GM10248 (cell line): ENCODE results near the gene MICALL1.

ENCODE experiments used
- CTCF ChIA-PET: fragments of 300-600 bp; sonication (Branson Sonifier 250); formaldehyde crosslinking; extraction: SDS; loops from one replicate; lab custom pipeline; 2021; ENCODE audit warnings: antibody characterized with exemption; lab: Yijun Ruan, JAX
- POLR2A ChIA-PET: fragments of 350-650 bp; sonication (Branson Sonifier 250); formaldehyde crosslinking; extraction: SDS; loops from one replicate; lab custom pipeline; 2020; ENCODE audit warnings: antibody characterized with exemption; lab: Yijun Ruan, JAX
- DNase-seq: peaks from one replicate; pipeline ENCODE4 v3.0.0; 2012; ENCODE audit errors: extremely low spot score
- CTCF ChIP-seq: IDR thresholded peaks from 2 replicates; pipeline ENCODE4 v1.5.1; 2012; ENCODE audit warnings: mild to moderate bottlenecking, low read depth; ENCODE audit errors: extremely low read depth, missing control alignments, control extremely low read depth

Gene MICALL1

GRCh38 chr22:37926358-37926757 is 20.3 kb downstream of the MICALL1 start:
- DNase-seq: no peak
- no peak for TF ChIP-seq CTCF
- ChIA-PET POLR2A (no interaction called here), CTCF (interaction anchor here (0.9 to 1.6 kb wide), 4 partner anchors 12 to 320 kb away, joined by 3 to 4 read pairs (median 4); no protein-coding TSS in a partner anchor)

- ChIA-PET CTCF (interaction anchor here (1.0 to 1.6 kb wide), 3 partner anchors 11 to 38 kb away, joined by 4 read pairs; partner anchors contain the start of gene MICALL1), POLR2A (no interaction called here)
- no peak for TF ChIP-seq CTCF
- DNase-seq: no peak
These were observed 20.9 kb downstream of the MICALL1 start for GRCh38 chr22:37926771-37927636.

- DNase-seq: no peak
- CTCF ChIA-PET: interaction anchor here (1.2 to 1.6 kb wide), 2 partner anchors 22 to 38 kb away, joined by 4 read pairs; partner anchors contain the start of gene MICALL1
- POLR2A ChIA-PET: no interaction called here
- no peak for TF ChIP-seq CTCF
These were observed 21.5 kb downstream of the MICALL1 start for GRCh38 chr22:37927637-37927936.

GRCh38 chr22:37929390-37929789 is 23.3 kb downstream of the MICALL1 start:
- POLR2A ChIA-PET: no interaction called here
- DNase-seq: no peak
- CTCF ChIA-PET: interaction anchor here (5.0 kb wide), 1 partner anchor 111 kb away, joined by 36 read pairs; no protein-coding TSS in a partner anchor
- no peak for TF ChIP-seq CTCF

GRCh38 chr22:37930270-37930951 is 24.3 kb downstream of the MICALL1 start:
- POLR2A ChIA-PET: interaction anchor here (1.6 kb wide), 1 partner anchor 12 kb away, joined by 3 read pairs; no protein-coding TSS in a partner anchor
- no peak for DNase-seq
- TF ChIP-seq CTCF: peak; percentile 26
- CTCF ChIA-PET: interaction anchor here (1.5 to 5.0 kb wide), 5 partner anchors 25 to 298 kb away, joined by 4 to 36 read pairs (median 5); partner anchors contain the start of genes ANKRD54 and MICALL1

GRCh38 chr22:37930952-37931440 is 24.9 kb downstream of the MICALL1 start:
- CTCF ChIA-PET: interaction anchor here (1.0 to 5.0 kb wide), 6 partner anchors 25 to 298 kb away, joined by 3 to 36 read pairs (median 4); partner anchors contain the start of genes ANKRD54 and MICALL1
- no peak for DNase-seq
- no peak for TF ChIP-seq CTCF
- POLR2A ChIA-PET: interaction anchor here (1.6 kb wide), 1 partner anchor 13 kb away, joined by 3 read pairs; no protein-coding TSS in a partner anchor
